ENCODE measurements around the gene OPA3.

DNA sequence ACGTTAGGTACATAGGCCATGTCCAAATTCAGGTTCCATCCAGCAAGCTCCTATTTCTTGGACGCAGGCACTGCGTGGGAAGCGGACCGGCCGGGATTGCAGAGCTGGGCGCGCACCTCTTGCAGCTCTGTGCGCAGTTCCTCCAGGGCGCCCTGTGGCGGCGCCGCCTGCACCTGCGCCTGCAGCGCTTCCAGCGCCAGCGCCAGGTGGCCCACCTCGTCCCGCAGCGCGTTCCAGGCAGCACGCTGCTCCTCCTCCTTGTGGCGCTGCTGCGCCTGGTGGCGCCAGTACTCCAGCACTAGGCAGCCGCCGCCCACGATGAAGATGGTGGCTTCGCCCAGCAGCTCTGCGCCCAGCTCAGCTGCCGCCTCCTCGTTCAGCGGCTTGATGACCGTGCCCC, 31.1 kb downstream of the OPA3 start:
- TF ChIP-seq EP300 (IDR thresholded peaks at IDR 0.05) (no peak), POLR2A (IDR thresholded peaks at IDR 0.05) (no peak)

All from tibial nerve (tissue), 3 donors.